DND-41 (cell line): ENCODE results near the gene PLCB3.

Source experiments
- ATAC-seq: fragments of 200-7000 bp; cut with Tn5 transposase; 3 replicates; pipeline ENCODE4 v1.9.1; 2021; ENCODE audit warnings: low read depth; ENCODE audit not compliant: insufficient read depth
- DNase-seq: peaks from one replicate; pipeline ENCODE4 v3.0.0-alpha.2; 2020
- H2AFZ ChIP-seq: 2 replicates; pipeline ENCODE4 v1.6.0; 2012; ENCODE audit warnings: low read depth, low read length
- H3K27ac ChIP-seq: 2 replicates; pipeline ENCODE4 v1.5.1; 2012; ENCODE audit warnings: low read length, inconsistent platforms
- H3K27me3 ChIP-seq: fragments of 200-600 bp; sonication (generic); 2 replicates; pipeline ENCODE4 v1.6.0; 2012; ENCODE audit warnings: low read length, mild to moderate bottlenecking, inconsistent platforms; ENCODE audit not compliant: insufficient read depth, poor library complexity
- H3K36me3 ChIP-seq: 2 replicates; pipeline ENCODE4 v1.5.1; 2012; ENCODE audit warnings: low read length, inconsistent platforms; ENCODE audit not compliant: insufficient read depth
- H3K4me1 ChIP-seq: 2 replicates; pipeline ENCODE4 v1.5.1; 2012; ENCODE audit warnings: mild to moderate bottlenecking, low read length; ENCODE audit not compliant: insufficient read depth
- H3K4me2 ChIP-seq: 2 replicates; pipeline ENCODE4 v1.6.0; 2012; ENCODE audit warnings: mild to moderate bottlenecking, moderate library complexity, low read length, inconsistent platforms; ENCODE audit not compliant: insufficient read depth
- H3K4me3 ChIP-seq, 2 experiments: fragments of 200-600 bp in 1 of 2; shearing (Covaris generic) in 1 of 2; 2 replicates each; pipeline ENCODE4 v1.5.1; 2012 to 2016; ENCODE audit warnings: inconsistent platforms in 2 of 2, low read length in 2 of 2, mild to moderate bottlenecking in 2 of 2, low read depth in 1 of 2, moderate library complexity in 1 of 2
- H3K79me2 ChIP-seq: 2 replicates; pipeline ENCODE4 v1.6.0; 2012; ENCODE audit warnings: low read length, inconsistent platforms; ENCODE audit not compliant: insufficient read depth
- H3K9ac ChIP-seq: 2 replicates; pipeline ENCODE4 v1.6.0; 2012; ENCODE audit warnings: low read depth, mild to moderate bottlenecking, inconsistent platforms, low read length, moderate library complexity
- H3K9me3 ChIP-seq: 2 replicates; pipeline ENCODE4 v1.5.1; 2012; ENCODE audit warnings: low read length, moderate library complexity, mild to moderate bottlenecking, inconsistent platforms; ENCODE audit not compliant: insufficient read depth, severe bottlenecking
- H4K20me1 ChIP-seq: 2 replicates; pipeline ENCODE4 v1.6.0; 2012; ENCODE audit warnings: low read length; ENCODE audit not compliant: insufficient read depth
- CTCF ChIP-seq: IDR thresholded peaks from 2 replicates; pipeline ENCODE4 v1.5.1; 2012; ENCODE audit warnings: borderline replicate concordance, low read length, moderate library complexity, mild to moderate bottlenecking; ENCODE audit not compliant: poor library complexity, severe bottlenecking; ENCODE audit errors: extremely low read depth
- EZH2 ChIP-seq: IDR thresholded peaks from 3 replicates; pipeline ENCODE4 v1.6.1; 2012; ENCODE audit warnings: borderline replicate concordance, low read depth, mild to moderate bottlenecking, moderate library complexity, low read length, inconsistent platforms; ENCODE audit not compliant: severe bottlenecking

The PLCB3 gene

GRCh38 chr11:64278576-64279190 lies 27.4 kb downstream of the PLCB3 start:
- Histone ChIP-seq H3K27me3 (no peaks in the 10 kb centered on the region), H3K4me3 (no peak overlapping the region), H3K4me2 (no peak overlapping the region), H3K9ac (no peak overlapping the region), H3K79me2 (peaks cover 27% of the 10 kb centered on the region), H4K20me1 (no peaks in the 10 kb centered on the region), H3K36me3 (peaks cover 47% of the 10 kb centered on the region), H3K4me1 (peaks cover 9% of the 10 kb centered on the region), H3K9me3 (no peaks in the 10 kb centered on the region), H3K27ac (no peak overlapping the region), H2AFZ (no peak overlapping the region)
- DNase-seq: no peak
- TF ChIP-seq EZH2: no peak
- TF ChIP-seq CTCF: no peak
- no peak for ATAC-seq

DNA sequence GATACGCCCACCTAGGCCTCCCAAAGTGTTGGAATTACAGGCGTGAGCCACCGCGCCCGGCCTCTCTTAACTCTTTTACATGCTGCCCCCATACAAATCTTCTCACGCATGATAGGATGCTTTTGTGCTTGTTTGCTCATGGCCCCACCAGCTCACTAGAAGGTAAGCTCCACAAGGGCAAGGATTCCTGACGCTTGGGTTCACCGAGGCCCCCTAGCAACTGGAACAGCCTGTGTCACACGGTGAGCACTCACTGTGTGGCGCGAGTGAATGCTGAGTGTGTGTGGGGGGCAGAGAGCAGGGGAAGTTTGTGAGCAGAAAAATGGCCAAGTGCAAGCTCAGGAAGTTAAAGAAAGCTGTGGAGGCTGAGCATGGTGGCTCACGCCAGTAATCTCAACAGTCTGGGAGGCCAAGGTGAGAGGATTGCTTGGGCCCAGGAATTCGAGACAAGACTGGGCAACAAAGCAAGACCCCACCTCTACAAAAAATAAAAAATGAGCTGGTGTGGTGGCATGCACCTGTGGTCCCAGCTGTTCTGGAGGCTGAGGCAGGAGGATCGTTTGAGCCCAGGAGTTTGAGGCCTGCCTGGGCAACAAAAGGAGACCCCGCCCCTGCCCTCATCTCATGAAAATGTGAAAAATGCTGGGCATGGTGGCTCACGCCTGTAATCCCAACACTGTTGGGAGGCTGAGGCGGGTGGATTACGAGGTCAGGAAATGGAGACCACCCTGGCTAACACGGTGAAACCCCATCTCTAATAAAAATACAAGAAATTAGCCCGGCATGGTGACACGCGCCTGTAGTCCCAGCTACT lies 30.8 kb downstream of the PLCB3 start:
- Histone ChIP-seq H3K4me2 (no peak overlapping the region), H2AFZ (no peak overlapping the region), H3K4me3 (no peak overlapping the region), H3K36me3 (peaks cover 29% of the 10 kb centered on the region), H3K9ac (no peak overlapping the region), H3K27ac (no peak overlapping the region), H3K4me1 (peaks cover 28% of the 10 kb centered on the region), H3K9me3 (no peaks in the 10 kb centered on the region), H3K79me2 (peaks cover 33% of the 10 kb centered on the region), H4K20me1 (no peaks in the 10 kb centered on the region), H3K27me3 (no peaks in the 10 kb centered on the region)
- TF ChIP-seq CTCF (no peak), EZH2 (no peak)
- DNase-seq (no peak), ATAC-seq (no peak)

- Histone ChIP-seq H3K4me1 (peaks cover 36% of the 10 kb centered on the region), H3K36me3 (peaks cover 29% of the 10 kb centered on the region), H3K79me2 (peaks cover 32% of the 10 kb centered on the region), H3K9ac (peak overlapping the region; percentile 74), H3K27me3 (no peaks in the 10 kb centered on the region), H3K4me3 (0 out of 4 replicates have a peak overlapping the region, but pooled peaks of 1 of the 2 experiments have one; percentile 67), H3K9me3 (no peaks in the 10 kb centered on the region), H3K4me2 (peak overlapping the region; percentile 83), H2AFZ (no peak overlapping the region), H3K27ac (no peak overlapping the region), H4K20me1 (no peaks in the 10 kb centered on the region)
- DNase-seq: no peak
- no peak for ATAC-seq
- TF ChIP-seq EZH2: no peak
- TF ChIP-seq CTCF: no peak
Measured at GRCh38 chr11:64283092-64283491, 31.8 kb downstream of the PLCB3 start.
